Stimulated activated CD8-positive, alpha-beta memory T cell treated with anti-CD3 and anti-CD28 coated beads, Interleukin-4, amount 100 ng/mL, for 1 hour (primary cell): ENCODE results near the gene RITA1.

Experiments
- DNase-seq, 2 donors: peaks; one replicate each; pipeline ENCODE4 v3.0.0-alpha.2; 2020; ENCODE audit warnings: low read depth in 2 of 2, low spot score in 1 of 2

The RITA1 gene

GRCh38 chr12:113227686-113228391, 42.3 kb downstream of the RITA1 start:
- DNase-seq: no peak

GRCh38 chr12:113228394-113229028, 43.0 kb downstream of the RITA1 start:
- no peak for DNase-seq

DNA sequence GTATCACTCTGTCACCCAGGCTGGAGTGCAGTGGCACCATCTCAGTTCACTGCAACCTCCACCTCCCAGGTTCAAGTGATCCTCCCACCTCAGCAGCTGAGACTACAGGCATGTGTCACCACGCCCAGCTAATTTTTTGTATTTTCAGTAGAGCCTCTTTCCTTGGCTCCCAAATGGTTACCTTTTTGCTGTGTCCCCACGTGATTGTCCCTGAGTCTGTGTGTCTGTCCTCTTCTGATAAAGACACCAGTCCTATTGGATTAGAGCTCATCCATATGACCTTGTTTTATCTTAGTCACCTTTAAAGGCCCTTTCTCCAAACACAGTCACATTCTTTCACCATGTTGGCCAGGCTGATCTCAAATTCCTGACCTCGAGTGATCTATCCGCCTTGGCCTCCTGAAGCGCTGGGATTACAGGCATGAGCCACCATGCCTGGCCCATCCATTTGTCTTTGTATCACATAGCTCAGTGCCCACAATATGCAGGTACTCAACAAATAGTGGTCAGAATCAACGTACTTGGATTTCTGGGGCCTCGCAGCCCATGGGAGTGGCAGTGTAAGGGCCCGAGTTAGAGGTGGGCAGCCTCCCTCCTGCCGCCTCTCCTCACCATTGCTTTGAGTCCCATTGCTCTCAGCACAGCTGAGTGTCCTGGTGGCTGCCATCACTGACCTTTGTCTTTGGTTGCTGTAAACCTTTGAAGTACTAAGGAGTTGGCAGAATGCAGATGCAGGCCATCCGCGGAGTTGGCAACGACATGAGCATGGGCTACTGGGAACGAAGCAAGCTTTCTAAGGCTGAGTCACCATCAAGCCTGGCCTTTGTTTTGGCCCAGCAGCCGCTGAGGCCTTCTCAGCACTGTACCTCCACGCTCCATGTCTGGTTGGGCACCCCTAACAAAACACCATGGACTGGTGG, 45.1 kb downstream of the RITA1 start:
- no peak for DNase-seq

- DNase-seq: no peak
These were observed 45.9 kb downstream of the RITA1 start for GRCh38 chr12:113231235-113232088.

- DNase-seq: no peak
These were observed 46.7 kb downstream of the RITA1 start for GRCh38 chr12:113232089-113232839.

- peak in 1 of 2 donors; percentile 54 for DNase-seq
These were observed 47.5 kb downstream of the RITA1 start for GRCh38 chr12:113232840-113233585.

- no peak for DNase-seq
These were observed 48.4 kb downstream of the RITA1 start for GRCh38 chr12:113233967-113234366.

DNA sequence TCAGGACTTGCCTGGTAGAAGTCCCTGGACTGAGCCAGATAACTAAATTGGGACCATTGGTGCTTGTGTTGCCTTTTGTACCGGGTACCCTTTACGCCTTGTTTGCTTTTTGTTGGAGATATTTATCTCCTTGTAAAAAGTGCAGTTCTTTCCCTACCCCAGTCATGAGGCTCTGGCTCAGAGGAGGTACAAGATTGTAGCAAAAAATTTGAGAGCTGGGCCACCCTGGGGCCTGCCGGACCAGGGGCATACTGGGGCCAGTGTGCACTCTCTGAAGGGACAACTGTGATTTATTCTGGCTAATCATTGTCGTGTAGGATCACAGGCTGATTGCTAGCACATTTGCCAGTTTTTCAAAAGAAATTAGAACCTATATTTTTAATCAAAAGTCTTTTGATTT, 49.0 kb downstream of the RITA1 start:
- DNase-seq: no peak

GRCh38 chr12:113235976-113236375, 50.5 kb downstream of the RITA1 start:
- DNase-seq: no peak

DNA sequence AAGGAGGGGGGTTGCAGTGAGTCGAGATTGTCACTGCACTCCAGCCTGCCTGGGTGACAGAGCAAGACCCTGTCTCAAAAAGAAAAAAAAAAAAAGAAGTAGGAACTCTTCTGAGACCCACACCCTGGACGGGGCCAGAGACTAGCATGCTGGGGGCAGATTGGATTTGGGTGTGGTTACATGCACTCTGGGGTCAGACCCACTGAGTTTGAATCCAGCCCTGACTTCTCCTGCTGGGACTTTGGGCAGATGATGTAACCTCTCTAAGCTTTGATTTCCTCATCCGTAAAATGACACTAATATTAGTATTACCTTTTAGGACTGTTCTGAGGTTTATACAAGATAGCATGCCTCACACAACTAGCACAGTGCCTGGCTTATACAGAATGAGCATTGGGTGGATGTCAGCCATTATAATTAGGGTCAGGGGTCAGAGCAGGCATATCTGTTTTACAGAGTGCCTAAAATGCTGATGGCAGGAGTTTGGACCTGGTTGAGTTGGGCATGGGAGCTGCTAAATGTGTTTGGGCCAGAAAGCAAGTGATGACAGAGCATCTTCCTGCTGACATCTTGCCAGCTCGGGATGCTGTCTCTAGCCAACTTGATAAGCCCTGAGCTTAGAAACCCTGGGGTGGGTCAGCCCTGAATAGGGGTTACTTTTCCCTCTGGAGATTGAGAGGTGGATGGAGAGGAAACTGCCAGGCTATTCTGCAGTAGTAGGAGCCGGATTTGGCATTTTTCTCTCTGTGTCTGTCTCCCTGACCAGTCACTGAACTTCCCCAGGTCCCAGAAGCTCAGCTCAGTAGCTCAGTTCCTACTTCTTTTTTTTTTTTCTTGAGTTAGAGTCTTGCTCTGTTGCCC, 51.2 kb downstream of the RITA1 start:
- DNase-seq: no peak

DNA sequence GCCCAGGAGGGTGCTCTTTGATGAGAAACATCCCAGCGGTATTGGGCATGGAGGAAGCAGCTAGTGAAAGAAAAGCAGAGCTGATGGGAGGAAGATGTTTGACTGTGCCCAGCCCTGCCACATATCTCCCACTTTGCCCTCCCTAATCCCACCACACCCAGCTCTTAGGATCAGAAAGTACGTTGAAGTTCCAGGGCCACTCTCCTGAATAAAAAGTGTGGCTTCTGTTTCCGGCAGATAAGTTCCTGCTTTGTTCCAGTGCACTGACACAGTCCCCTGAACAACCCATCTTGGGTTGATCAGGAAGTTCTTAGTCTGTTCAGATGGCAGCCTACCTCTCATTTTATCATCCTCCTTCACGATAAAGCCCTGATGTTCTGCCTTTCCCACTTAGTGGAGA, 52.2 kb downstream of the RITA1 start:
- no peak for DNase-seq

DNA sequence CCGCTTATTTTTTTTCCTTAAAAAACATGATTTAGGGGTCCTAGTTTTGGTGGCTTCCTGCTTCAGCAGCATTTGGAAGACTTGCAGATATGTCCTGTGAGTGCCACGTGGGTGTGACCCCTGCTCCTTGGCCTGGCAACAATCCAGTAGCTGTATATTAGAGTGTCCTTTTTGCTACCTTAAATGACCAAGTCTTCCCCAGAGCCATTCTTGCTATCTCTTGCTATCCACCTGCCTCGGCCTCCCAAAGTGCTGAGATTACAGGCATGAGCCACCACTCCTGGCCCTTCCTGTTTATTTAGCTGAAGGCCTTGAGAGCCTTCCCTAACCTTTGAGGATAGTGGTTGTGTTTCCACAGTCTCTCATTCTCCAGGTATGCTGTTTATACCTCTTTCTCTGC, 52.8 kb downstream of the RITA1 start:
- DNase-seq: no peak

- DNase-seq: no peak
These were observed 53.8 kb downstream of the RITA1 start for GRCh38 chr12:113239288-113239771.

DNA sequence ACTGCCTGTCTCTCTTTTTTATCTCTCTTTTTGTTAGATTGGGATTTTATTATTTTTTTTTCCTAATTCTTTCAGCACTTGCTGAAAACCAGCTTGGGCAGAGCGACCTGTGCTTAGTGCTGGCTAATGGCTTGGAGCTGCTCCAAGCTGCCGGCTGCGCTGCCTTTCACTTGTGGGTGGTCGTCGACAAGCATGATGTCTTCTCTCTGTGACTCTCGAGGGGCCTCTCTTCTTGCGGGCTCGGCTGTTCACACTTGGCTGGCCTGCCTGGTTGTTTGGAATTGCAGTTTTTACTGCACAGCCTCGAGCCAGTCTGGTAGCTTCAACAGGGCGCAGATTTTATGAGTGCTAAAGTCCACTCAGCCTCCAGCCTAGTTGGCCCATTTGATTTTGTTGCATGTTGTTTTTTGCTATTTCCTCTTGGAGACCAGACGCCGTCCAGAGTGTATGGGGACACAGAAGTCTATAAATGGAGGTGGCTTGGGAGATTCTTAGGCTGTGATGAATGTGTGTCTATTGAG, 54.4 kb downstream of the RITA1 start:
- DNase-seq: no peak

GRCh38 chr12:113240395-113240794, 54.9 kb downstream of the RITA1 start:
- no peak for DNase-seq

DNA sequence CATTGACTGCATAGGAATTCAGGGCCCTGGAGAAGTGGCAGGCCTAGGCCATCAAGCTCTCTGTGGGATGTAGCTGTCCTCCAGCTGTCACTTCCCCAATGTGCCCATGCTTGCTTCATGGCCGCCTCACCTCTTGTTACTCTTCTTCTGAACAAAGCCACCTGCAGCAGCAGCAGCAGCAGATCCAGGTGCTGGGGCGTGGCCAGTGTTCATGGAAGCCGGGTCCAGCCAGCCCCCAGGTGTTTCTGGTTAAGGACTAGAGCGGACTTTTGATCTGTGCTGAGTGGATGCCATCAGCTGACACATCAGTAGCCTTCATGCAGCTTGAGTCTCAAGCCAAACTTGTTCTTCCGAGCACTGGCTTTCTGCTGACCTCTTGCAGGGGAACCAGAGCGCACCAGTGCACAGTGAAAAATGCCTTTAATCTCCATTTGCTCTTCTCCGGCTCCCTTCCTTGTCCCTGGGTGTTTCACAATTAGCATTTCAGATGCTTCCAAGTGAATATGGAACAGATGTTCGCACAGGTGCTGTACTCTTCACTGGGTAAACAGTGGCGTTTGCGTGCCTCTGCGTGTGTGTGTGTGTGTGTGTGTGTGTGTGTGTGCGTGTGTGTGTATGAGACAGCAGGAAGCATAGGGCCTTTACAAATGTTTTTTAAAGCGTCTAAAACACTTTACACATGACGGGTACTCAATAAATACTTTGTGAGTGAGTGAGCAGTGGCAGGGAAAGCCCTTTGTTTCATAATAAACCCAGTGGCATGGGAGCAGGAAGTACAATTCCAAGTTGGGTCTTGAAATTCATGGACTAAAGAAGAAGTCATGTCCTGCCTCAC, 55.9 kb downstream of the RITA1 start:
- DNase-seq: no peak
